Suprapubic skin (tissue), 4 donors: Measurements from ENCODE around the gene PLCB1.

Source experiments
- EP300 ChIP-seq: sonication (generic); formaldehyde crosslinking; IDR thresholded peaks from one replicate; pipeline ENCODE4 v1.6.1; 2017; ENCODE audit warnings: antibody characterized with exemption
- POLR2AphosphoS5 ChIP-seq, 3 donors: sonication (generic); formaldehyde crosslinking; IDR thresholded peaks; one replicate each; pipeline ENCODE4 v1.6.1; 2017; ENCODE audit warnings: antibody characterized with exemption in 3 of 3
- TF ChIP-seq, protein P1 (sequence below), 2 donors: fragments of 200-600 bp in 1 of 2; fragments of 450-650 bp in 1 of 2; sonication (generic) in 1 of 2; IDR thresholded peaks; one replicate each; pipeline ENCODE4 v1.5.1; 2016 to 2019; ENCODE audit warnings: antibody characterized with exemption in 2 of 2, mild to moderate bottlenecking in 1 of 2, moderate library complexity in 1 of 2

DNA sequence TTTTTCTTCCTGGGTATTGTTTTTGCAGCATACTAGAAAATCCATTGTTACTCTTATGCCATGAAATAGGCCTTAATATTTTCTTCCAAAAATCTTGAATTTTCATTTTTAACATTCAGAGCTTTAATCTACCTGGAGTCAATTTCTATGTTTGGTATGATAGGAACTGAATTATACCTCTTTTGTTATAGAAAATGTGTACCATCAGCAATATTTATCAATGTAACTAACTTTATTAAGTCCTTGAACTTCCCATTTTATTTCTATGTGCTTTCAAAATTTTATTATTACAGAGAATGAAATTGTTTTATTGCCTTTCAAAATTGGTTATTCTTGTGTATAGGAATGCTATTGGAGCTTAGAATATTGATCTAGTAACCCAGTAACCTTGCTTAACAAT, 68.2 kb downstream of the PLCB1 start:
- TF ChIP-seq, protein P1, sequence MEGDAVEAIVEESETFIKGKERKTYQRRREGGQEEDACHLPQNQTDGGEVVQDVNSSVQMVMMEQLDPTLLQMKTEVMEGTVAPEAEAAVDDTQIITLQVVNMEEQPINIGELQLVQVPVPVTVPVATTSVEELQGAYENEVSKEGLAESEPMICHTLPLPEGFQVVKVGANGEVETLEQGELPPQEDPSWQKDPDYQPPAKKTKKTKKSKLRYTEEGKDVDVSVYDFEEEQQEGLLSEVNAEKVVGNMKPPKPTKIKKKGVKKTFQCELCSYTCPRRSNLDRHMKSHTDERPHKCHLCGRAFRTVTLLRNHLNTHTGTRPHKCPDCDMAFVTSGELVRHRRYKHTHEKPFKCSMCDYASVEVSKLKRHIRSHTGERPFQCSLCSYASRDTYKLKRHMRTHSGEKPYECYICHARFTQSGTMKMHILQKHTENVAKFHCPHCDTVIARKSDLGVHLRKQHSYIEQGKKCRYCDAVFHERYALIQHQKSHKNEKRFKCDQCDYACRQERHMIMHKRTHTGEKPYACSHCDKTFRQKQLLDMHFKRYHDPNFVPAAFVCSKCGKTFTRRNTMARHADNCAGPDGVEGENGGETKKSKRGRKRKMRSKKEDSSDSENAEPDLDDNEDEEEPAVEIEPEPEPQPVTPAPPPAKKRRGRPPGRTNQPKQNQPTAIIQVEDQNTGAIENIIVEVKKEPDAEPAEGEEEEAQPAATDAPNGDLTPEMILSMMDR (IDR thresholded peaks at IDR 0.05): no peak
- no peak for TF ChIP-seq EP300
- no peak for TF ChIP-seq POLR2AphosphoS5 (IDR thresholded peaks at IDR 0.05)
